ENCODE data around the gene CREBRF.
A peak's percentile ranks its signal among the peaks of the same experiment; 100 is the strongest.
"Not testable (repeated sequence)": the region's sequence is repeated elsewhere in the genome, so short reads cannot be mapped to it uniquely, and the experiment has no call there.

Gene CREBRF, protein sequence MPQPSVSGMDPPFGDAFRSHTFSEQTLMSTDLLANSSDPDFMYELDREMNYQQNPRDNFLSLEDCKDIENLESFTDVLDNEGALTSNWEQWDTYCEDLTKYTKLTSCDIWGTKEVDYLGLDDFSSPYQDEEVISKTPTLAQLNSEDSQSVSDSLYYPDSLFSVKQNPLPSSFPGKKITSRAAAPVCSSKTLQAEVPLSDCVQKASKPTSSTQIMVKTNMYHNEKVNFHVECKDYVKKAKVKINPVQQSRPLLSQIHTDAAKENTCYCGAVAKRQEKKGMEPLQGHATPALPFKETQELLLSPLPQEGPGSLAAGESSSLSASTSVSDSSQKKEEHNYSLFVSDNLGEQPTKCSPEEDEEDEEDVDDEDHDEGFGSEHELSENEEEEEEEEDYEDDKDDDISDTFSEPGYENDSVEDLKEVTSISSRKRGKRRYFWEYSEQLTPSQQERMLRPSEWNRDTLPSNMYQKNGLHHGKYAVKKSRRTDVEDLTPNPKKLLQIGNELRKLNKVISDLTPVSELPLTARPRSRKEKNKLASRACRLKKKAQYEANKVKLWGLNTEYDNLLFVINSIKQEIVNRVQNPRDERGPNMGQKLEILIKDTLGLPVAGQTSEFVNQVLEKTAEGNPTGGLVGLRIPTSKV

DNA sequence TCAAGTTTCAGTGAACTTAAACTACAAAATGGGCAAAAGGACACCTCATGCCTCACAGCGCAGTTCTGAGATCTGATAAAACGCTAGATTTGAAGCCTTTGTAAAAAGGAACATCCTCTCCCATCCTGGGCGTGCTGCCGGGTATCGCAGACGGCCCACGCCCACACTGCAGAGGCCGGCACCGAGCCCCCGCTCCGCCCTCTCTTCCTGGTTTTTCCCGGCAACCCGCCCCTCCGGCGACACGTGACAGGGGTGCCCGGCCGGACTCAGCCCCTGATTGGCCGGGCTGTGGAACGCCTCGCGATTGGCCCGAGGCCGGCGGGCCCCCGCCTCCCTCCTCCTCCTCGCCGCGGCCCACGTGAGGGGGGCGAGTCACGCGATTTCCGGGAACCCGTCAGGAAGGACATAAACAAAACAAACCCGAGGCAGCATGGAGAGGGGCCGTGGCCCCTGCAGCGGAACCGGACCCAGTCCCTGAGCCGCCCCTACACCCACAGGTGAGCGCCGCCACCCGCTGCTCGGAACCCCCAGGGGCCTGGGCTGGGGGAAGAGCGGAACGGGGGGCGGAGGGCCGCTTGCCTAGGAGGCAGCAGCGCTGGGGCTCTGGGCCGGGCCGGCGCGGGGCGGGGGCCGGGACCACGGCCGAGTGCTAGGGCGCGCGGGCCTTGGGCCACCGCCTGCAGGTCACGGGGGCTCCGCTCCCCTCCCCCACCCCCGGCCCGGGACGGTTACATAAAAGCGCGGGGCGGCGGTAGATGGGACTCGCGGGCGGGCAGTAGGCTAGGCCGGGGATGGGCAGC, at the start of gene CREBRF:
CREBRF (plus strand) TSS at position 370 of the 800 bp plus-strand sequence. CDS start 24,424 bp downstream, outside the sequence.
- DNase-seq (ENCODE audit: low read depth in 2 of 2), result peak; percentile 94 to 96

DNA sequence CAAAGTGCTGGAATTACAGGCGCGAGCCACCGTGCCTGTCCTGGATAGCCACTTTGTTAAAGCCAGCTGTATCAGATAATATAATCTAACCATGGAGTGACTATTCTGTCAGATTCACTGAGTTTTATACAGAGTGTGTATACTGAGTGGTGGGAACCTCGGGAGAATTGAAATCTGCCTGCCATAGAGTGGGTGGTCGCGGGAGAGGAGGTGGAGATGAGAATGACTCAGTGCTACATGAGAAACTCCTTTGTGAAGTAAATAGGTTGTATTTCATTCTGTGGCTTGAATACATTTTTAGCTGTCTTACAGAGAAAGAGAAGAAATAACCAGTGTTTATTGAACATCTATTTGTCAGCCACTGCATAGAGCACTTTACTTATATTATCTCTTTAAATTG, 46.1 kb upstream of the CREBRF start:
- DNase-seq (ENCODE audit: low read depth in 2 of 2), result no peak

DNA sequence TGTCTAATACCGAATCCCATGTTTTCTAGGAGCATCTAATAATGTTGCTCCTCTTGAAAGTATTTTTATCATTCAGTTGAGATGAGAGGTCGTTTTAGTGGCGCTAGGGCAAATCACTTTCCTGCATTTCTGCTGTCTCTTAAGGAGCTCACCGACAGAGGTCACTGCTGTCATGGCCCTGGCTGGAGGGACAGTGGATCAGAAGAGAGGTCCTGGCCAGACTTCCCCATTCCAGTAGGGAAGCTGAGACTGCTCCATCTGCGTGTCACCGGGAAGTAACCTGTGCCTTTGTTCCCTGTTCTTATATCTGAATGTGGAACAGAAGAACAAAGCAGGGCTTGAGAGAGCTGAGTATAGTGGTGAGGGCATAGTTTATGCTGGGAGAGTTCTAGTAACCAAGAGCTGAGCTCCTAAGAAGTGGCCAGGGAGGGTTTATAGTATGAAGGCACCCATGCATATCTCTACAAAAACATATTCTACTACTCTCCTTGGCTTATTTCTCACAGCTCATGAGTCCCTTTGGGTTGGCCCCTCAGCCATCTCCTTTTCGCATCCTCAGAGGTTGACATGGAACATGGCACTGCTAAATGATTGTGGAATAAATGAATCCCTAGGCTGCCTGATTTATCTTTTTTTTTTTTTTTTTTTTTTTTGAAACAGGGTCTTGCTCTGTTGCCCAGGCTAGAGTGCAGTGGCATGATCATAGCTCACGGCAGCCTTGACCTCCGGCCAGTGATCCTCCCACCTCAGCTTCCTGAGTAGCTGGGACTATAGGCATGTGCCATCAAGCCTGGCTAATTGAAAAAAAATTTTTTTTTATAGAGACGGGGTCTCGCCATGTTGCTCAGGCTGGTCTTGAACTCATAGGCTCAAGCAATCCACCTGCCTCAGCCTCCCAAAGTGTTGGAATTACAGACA, 45.3 kb upstream of the CREBRF start:
- DNase-seq (ENCODE audit: low read depth in 2 of 2), result no peak

DNA sequence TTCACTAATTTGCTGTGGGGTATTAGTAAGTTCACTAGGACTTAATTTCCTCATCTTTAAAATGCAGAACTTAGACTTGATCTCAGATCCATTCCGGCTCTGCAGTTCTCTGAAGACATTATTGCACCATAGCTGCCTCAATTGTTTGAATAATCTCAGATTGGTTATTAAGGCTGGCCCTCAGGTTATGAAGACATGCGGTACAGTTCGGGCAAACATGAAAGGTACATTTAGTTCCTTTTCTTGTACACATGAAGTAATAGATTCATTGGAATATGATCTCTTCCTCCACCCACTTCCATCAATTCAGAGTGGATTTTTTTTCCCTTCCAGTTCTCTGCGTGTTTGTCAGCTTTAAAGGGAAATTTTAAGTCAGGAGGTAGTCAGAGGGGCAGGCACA, 44.6 kb upstream of the CREBRF start:
- no peak for DNase-seq (ENCODE audit: low read depth in 2 of 2)

DNA sequence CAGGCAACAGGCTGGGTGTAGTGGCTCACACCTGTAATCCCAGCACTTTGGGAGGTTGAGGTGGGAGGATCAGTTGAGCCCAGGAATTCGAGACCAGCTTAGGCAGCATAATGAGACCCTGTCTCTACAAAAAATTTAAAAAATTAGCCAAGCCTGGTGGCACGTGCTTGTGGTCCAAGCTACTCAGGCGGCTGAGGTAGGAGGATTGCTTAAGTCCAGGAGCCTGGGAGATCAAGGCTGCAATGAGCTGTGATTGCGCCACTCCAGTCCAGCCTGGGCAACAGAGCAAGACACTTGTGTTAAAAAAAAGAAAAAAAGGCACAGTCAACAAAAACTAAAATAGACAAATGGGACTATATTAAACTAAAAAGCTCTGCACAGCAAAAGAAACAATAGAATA, 43.3 kb upstream of the CREBRF start:
- no peak for DNase-seq (ENCODE audit: low read depth in 2 of 2)

DNA sequence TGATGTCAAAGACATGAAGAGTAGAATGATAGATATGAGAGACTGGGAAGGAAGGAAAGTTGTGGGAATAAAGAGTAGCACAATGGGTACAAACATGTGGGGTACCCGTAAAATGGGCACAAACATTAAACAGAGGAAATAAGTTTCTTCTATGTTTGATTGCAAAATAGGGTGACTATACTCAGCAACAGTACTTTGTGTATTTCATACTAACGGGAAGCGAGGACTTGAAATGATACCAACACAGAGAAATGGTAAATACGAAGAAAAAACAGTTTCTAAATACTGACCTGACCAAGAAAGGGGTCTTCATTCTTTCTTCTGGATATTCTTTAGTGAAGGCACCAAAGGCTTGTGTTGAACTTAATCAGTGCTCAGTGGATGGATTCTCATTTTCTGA, 41.5 kb upstream of the CREBRF start:
- no peak for DNase-seq (ENCODE audit: low read depth in 2 of 2)

DNA sequence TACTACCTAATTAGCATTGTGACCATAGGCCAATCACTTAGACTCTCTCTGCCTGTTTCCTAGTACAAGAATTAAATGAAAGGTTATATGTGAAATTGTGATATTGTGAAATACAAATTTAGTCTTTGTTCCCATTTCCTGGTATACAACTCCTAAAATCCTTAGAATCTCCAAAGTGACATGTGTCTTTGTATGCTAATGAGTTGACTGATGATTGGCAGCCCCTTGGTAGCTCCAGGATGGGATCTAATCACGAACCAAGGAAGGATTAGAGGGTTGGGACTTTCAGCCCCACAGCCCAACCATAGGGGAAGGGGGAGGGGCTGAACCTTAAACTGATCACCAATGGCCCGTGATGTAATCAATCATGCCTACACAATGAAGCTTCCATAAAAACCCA, 41.0 kb upstream of the CREBRF start:
- no peak for DNase-seq (ENCODE audit: low read depth in 2 of 2)

DNA sequence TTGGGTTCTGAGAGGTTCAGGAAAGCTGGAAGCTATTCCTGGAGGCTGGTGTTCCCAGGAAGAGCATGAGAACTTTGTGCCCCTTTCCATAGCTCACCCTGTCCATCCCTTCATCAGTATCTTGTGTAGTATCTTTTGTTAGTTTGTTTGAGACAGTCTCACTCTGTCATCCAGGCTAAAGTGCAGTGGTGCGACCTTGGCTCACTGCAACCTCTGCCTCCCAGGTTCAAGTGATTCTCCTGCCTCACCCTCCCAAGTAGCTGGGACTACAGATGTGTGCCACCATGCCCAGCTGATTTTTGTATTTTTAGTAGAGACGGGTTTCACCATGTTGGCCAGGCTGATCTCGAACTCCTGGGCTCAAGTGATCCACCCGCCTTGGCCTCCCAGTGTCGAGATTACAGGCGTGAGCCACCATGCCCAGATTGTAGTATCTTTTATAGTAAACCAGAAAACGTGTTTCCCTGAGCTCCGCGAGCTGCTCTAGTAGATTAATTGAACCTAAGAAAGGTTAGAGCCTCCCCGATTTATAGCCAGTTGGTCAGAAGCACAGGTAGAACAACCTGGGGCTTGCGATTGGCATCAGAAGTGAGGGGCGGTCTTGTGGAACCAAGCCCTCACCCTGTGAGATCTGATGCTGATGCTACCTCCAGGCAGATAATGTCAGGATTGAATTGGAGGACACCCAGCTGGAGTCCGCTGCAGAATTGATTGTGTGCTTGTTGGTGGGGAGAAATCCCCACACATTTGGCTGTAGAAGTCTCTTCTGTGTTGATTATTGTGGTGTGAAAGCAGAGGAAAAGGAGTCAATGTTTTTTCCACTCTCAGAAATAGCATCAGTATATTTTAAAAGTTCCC, 40.3 kb upstream of the CREBRF start:
- DNase-seq (ENCODE audit: low read depth in 2 of 2), result no peak

DNA sequence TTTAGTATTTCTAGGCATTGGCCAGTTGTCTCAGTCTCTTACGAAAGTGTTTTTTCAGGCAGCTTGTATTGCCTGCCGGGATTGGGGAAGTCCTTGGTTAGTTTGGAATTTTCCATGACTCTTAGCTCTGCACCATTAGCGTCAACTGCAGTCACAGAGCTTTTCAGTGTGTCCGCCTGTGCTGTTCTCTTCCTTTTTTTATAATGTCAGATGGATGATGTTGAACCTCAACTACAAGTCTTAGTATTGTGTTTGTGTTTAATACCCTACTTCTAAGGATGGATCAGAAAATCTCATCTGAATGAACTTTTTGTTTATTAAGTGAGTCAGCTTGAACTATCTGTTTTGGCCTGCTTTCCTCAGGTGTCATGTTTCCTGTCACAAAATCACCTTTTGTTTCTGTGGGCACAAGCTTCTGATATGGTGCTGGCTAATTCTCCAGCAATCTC, 39.5 kb upstream of the CREBRF start:
- DNase-seq (ENCODE audit: low read depth in 2 of 2), result no peak

DNA sequence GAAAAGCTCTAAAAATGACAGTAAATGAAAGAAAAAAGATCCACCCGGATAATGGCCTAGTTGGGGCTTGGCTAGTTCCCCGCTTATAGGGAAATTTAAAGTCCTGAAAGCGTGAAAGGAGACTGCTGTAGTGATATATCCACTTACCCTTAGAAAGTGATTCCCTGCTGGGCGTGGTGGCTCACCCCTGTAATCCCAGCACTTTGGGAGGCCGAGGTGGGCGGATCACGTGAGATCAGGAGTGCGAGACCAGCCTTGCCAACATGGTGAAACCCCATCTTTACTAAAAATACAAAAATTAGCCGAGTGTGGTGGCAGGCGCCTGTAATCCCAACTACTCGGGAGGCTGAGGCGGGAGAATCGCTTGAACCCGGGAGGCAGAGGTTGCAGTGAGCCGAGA, 39.1 kb upstream of the CREBRF start:
- DNase-seq (ENCODE audit: low read depth in 2 of 2), result not testable (repeated sequence)

DNA sequence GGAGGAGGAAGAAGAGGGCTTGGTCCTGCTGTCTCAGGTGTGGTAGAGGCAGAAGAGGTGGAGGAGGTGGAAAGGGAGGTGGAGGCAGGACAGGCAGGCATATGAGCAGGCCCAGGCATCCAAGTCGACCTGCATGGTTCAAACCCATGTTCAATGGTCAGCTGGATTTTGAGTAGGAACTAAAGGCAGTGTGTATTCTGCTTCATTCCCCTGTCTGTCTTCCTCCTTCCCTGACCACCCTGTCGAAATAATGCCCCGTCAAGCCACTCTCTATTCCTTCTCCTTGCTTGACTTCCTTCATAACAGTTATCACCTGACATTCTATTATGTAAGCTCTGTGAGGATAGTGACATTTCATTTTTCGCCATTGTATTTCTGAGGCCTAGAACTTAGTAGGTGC, 37.8 kb upstream of the CREBRF start:
- DNase-seq (ENCODE audit: low read depth in 2 of 2), result no peak

DNA sequence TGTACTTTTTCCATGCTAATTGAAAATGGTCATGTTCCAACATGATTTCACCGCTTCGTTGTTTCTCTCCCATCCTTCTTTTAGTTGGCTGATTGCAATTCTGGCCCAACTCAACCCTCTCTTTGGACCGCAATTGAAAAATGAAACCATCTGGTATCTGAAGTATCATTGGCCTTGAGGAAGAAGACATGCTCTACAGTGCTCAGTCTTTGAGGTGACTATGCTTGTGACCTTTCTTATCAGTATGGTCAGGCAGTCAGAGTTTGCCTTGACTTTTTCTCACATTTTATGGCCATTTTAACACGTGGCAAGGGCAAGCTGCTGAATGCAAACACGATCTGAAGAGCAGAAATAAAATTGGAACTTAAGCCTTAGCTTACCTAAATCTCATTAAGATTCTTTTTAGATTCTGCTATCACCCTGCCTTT, 36.0 kb upstream of the CREBRF start:
- no peak for DNase-seq (ENCODE audit: low read depth in 2 of 2)

DNA sequence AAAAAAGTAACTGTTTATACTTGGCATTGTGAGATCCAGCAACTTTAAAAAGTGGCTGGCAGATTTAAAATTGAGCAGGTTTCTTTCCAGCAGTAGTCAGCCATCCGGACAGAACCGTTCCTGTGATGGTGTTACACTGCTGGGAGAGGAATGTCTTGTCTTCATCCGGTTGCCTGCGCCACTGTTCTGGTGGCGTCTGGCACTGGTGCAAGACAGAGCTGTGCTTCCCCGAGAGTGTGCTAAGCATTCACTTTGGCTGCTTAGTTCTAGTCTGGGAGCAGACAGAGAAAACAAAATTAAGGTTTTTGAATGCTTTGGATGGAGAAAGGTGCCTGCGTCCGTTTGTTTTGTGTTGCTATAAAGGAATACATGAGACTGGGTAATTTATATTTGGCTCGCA, 35.5 kb upstream of the CREBRF start:
- DNase-seq (ENCODE audit: low read depth in 2 of 2), result no peak

DNA sequence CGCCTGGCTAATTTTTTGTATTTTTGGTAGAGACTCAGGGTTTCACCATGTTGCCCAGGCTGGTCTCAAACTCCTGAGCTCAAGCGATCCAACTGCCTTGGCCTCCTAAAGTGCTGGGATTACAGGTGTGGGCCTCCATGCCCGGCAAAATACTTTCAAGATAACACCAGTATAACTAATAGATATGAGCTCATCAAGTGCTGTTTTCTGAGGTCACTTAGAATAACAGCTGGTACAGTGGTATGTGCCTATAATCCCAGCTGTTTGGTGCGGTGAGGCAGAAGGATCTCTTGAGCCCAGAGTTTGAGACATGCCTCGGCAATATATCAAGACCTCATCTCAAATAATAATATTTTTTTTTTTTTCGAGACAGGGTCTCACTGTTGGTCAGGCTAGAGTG, 30.5 kb upstream of the CREBRF start:
- DNase-seq (ENCODE audit: low read depth in 2 of 2), result no peak

DNA sequence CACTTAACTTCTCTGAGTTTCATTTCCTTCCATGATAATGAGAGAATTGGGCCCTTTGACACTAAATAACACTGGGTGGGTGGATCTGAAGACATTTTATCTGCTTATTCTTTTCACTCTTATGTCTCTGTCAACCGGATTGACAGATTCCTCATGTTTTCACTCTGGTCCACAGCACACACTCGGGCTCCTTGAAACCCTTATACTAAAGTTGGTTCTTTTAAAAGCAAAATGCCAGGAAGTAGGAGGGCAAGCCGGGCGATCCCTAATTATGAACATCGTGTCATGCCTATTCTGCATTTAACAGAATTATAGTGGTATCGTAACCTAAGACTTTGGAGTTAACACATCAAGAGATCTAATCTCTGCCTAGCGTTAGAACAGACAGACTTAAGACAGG, 28.2 kb upstream of the CREBRF start:
- DNase-seq (ENCODE audit: low read depth in 2 of 2), result no peak

DNA sequence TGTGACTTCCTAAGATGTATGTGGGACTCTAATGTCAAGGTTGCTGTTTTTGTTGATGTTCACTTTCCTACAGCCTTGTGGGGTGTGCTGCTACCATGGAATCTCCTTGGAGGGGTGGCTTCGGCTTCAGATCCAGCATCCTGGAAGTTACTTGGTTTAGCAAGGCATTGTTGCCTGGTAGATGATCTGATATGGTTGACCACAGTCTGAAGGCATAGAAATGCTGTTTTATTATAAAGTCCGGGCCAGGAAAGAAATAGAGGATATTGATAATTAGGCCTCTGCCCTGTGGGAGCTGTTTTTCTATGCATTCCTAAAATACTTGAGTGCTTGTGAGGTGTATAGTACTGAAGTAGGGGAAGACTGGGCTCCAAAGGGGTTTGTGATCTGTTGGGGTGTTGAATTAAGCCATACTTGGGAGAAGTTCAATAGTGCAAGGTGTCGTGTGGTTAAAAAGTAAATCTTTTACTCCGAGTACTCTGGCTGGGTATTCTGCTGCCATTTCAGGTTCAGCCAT, 27.3 kb upstream of the CREBRF start:
- DNase-seq (ENCODE audit: low read depth in 2 of 2), result no peak

DNA sequence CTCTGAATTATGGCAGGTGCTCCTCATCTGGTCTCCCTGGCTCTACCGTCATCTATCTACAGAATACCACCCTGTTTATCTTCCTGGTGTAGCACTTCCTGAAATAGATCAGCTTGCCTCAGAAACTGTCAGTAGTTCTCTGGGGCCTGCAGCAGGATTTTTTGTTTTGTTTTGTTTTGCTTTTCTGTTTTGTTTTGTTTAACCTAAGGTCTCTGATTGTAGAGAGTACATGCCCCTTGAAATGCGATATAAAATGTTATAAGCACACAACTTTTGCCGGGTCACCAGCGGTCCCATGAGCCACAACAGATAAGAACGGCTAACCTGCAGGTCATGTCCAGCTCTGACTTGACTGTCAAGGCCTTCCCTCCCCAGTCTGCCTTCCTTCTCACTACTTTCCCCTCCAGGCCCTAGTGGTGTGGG, 26.6 kb upstream of the CREBRF start:
- no peak for DNase-seq (ENCODE audit: low read depth in 2 of 2)

DNA sequence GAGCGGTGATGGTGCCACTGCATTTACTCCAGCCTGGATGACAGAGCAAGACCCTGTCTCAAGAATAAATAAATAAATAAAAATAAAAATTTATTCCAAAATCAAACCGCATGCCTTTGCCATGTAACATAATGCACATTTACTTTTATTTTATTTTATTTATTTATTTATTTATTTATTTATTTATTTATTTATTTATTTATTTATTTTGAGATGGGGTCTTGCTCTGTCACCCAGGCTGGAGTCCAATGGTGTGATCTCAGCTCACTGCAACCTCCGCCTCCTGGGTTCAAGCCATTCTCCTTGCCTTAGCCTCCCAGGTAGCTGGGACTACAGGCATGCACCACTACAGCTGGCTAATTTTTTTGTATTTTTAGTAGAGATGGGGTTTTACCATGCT, 24.1 kb upstream of the CREBRF start:
- DNase-seq (ENCODE audit: low read depth in 2 of 2), result not testable (repeated sequence)

DNA sequence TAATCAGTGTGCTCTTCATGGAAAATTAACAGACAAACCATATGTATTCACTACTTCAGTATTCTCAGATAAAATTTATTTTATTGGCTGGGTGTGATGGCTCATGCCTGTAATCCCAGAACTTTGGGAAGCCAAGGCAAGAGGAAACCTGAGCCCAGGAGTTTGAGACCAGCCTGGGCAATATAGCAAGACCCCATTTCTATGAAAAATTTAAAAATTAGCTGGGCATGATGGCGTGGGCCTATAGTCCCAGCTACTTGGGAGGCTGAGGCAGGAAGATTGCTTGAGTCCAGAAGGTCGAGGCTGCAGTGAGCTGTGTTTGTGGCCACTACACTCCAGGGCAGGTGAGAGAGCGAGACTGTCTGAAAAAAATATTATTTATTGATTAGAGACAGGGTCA, 23.4 kb upstream of the CREBRF start:
- DNase-seq (ENCODE audit: low read depth in 2 of 2), result no peak

DNA sequence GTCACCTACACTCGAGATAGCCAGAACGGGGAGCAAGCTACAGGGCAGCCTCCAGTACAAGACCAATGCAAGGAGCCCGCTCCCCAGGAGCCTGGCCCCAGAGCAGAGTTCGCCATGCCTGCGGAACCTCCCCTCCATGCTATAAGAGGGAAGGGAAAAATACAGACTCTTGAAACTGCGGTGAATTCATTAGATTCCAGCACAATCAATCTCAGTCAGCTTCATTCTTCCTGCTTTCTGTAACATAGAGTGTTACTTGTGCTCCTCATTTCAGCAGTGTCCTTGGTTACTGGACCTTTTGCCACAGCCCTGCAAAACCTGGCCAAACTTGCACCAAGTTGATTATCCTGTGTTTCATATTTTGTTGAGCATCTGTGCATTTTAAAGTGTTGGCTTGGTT, 22.2 kb upstream of the CREBRF start:
- DNase-seq (ENCODE audit: low read depth in 2 of 2), result no peak

Measured in stimulated activated CD4-positive, alpha-beta T cell treated with anti-CD3 and anti-CD28 coated beads, Interleukin-15, amount 100 ng/mL, for 48 hours (primary cell).